Neural cell (in vitro differentiated cells): ENCODE results near the gene C19orf67.

Experiments
- CTCF ChIP-seq: fragments of 450-650 bp; IDR thresholded peaks from 2 replicates; pipeline ENCODE4 v1.5.1; 2014; ENCODE audit warnings: antibody characterized with exemption, mild to moderate bottlenecking, moderate library complexity; ENCODE audit not compliant: poor library complexity, severe bottlenecking
- POLR2AphosphoS5 ChIP-seq: IDR thresholded peaks from 2 replicates; pipeline ENCODE4 v1.6.1; 2012

DNA sequence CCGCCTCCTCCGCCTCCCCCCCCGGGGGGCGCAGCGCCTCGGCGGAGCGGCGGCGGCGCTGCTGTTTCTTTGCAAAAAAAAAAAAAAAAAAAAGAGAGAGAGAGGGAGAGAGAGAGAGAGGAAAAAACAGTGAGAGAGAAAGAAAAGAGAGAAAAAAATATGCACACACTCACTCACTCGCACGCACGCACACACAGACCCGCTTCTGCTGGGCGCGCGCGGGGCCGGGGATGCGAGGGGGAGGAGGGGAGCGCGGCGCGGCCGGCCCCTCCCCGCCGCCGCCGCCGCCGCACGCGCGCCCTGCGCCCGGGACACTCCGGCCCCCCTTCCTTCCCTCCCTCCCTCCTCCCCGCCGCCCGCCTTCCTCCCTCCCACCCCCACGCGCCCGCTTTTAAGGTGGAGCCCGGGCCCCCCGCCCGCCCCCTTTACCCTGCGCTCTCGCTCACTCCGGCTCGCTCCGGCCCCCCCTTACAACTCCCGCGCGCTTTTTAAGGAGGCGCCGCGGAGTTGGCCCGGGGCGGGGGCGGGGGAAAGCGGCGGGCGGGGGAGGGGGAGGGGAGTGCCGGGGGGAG lies 5.0 kb upstream of the C19orf67 start, which contains the start of gene SAMD1:
- TF ChIP-seq CTCF (no peak), POLR2AphosphoS5 (no peak)
